ENCODE measurements around the gene TOR1AIP1.
"Not testable (repeated sequence)": the region's sequence is repeated elsewhere in the genome, so short reads cannot be mapped to it uniquely, and the experiment has no call there.

Gene TOR1AIP1

GRCh38 chr1:179938752-179939151, 56.7 kb downstream of the TOR1AIP1 start:
- peak; percentile 18 to 32 (median 22) for DNase-seq

- no peak for DNase-seq
These were observed 57.9 kb downstream of the TOR1AIP1 start for GRCh38 chr1:179939941-179940340.

DNA sequence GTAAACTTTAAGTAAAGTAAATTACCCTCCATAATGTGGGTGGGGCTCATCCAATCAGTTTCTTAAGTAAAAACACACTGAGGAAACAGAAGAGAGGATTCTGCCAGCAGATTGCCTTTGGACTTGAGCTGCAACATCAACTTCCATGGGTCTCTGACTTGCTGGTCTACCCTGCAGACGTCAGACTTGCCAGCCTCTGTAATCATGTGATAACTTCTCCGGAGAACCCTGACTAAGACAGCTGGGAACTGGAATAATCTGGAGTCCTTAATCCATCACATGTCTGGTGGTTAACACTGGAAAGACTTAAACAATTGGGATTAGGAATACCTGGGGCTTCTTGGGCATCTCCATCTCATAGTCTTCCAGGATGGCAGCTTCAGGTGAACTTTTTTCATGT, 59.4 kb downstream of the TOR1AIP1 start:
- DNase-seq: no peak

DNA sequence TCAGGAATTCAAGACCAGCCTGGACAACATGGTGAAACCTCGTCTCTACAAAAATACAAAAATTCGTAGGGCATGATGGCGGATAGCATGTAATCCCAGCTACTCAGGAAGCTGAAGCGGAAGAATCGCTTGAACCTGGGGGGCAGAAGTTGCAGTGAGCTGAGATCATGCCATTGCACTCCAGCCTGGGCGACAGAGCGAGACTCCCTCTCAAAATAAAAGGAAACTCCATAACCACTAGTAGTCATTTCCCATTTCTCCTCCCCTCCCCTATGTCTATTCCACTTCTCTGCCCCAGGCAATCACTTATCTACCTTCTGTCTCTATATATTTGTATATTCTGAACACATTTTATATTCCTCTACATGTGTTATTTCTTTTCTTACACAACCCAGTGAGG, 68.6 kb downstream of the TOR1AIP1 start:
- DNase-seq: peak; percentile 51 to 65 (median 59)

- peak in 2 of 3 donors; percentile 21 to 24 for DNase-seq
These were observed 69.5 kb downstream of the TOR1AIP1 start for GRCh38 chr1:179951383-179952144.

GRCh38 chr1:179952186-179952585, 70.1 kb downstream of the TOR1AIP1 start:
- DNase-seq: peak; percentile 41 to 66 (median 63)

- DNase-seq: peak; percentile 48 to 60 (median 55)
These were observed 71.9 kb downstream of the TOR1AIP1 start for GRCh38 chr1:179953974-179954492.

DNA sequence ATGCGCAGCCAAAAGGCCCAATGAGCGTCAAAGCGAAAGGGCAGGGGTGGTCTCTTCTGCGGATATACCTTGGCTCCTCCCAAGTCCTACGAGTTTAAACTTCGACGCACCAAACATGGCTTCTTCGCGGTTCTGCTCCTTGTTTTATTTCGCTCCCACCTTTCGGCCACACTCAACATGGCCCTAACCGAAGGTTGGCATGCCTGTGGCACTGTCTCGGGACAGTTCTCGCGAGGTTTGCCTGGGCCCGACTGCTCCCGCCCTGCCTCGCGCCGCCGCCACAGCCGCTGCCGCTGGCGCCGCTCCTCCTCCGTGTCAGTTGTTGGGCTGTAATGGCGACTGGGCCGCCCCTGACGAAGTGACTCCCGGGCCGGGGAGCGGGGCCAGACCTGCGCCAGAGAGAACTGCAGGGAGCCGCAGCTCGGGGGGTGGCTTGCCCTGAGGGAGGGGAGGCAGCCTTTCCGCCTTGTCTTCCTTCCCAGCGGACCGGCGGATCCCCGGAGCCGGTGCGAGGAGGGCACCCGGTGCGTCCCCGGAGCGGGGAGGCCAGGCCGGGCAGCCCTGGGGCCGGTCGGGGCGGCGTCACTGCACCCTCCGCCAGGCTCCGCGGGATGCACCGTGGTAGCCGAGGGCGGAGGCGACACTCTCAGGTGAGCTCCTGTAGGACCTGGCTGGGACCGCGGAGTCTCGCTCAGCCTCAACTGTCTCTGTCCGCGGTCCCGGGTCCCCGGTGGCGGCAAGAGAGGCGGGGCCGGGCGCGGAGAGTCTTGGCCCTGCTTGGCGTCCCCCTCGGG, 72.6 kb downstream of the TOR1AIP1 start, which contains the start of gene CEP350:
CEP350 (plus strand) TSS at position 318 of the 794 bp plus-strand sequence. CDS start 31,372 bp downstream, outside the sequence.
- DNase-seq: peak; percentile 97 to 99 (median 98)

- peak; percentile 83 to 86 (median 85) for DNase-seq
These were observed 73.2 kb downstream of the TOR1AIP1 start for GRCh38 chr1:179955287-179955680.

DNA sequence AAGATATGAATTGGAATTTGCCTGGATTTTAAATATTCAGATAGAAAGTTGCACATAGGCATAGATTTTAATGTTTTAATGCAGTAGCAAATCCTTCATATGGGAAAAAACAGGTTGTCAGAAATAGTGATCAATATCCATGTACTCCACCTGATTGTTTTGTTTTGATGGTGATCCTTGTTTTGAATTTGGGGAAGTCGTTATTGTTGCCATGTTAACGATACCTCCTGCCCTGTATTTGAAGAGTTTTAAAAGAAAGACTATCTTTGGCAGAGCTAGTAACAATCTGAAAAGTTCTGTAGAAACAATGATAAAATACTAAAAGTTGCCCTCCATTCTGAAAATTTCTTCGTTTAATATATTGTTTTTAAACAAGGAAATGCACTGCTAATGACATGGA, 73.6 kb downstream of the TOR1AIP1 start:
- DNase-seq: peak in 2 of 3 donors; percentile 21 to 22

DNA sequence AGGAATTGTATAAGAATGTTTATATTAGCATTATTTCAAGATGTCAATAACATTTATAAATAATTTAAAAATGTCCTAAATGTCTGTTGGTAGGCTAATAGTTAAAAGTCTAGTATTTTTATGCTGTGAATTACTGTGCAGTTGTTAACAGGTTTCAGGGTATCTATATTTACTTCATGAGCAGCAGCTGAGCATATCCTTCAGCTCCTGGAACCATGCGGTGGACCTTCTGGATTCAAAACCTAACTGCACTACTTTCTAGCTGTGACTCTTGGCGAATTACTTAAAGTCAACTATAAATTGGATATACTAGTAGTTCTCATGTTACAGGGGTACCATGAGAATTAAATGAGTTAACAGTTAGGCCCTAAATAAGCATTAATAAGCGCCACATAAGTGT, 76.3 kb downstream of the TOR1AIP1 start:
- DNase-seq: no peak

DNA sequence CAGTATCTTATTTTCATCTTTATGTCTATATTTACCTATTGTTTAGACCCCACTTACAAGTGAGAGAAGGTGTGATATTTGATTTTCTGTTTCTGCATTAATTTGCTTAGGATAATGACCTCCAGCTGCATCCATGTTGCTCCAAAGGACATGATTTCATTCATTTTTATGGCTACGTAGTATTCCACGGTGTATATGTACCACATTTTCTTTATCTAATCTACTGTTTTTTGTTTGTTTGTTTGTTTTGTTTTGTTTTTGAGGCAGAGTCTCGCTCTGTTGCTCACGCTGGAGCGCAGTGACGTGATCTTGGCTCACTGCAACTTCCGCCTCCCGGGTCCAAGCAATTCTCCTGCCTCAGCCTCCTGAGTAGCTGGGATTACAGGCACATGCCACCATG, 80.1 kb downstream of the TOR1AIP1 start:
- not testable (repeated sequence) for DNase-seq

- no peak for DNase-seq
These were observed 84.5 kb downstream of the TOR1AIP1 start for GRCh38 chr1:179966551-179966950.

- DNase-seq: no peak
These were observed 86.4 kb downstream of the TOR1AIP1 start for GRCh38 chr1:179968284-179968993.

DNA sequence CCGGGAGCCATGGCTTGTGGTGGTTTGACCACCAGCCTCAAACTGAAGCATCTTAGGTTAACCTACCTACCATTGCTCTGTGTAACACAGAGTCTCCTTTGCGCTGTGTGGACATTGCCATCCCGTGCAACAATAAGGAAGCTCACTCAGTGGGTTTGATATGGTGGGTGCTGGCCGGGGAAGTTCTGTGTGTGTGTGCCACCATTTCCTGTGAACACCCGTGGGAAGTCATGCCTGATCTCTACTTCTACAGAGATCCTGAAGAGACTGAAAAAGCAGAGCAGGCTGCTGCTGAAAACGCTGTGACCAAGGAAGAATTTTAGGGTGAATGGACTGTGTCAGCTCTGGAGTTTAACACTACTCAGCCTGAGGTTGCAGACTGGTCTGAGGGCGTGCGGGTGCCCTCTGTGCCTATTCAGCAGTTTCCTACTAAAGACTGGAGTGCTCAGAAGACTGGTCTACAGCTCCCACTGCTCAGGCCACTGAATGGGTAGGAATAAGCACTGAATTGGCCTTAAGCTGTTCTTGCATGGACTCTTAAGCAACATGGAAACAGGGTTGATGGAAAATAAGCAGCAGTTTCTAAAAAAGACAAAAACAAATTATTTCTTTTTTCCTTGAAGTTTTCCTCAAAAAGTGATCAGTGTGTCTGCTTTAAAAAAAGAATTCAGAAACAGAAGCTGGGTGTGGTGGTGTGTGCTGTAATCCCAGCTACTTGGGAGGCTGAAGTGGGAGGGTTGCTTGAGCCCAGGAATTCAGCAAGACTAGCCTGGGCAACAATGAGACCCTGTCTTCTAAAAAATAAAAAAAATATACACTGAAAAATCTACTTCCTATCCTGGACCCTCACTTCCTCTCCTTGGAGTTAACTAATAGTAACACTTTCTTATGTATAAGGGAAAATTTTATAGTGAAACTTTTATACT, 87.2 kb downstream of the TOR1AIP1 start:
- DNase-seq: no peak

Data from suppressor macrophage treated with lipopolysaccharide for 1 hour (primary cell).